Neutrophil (primary cell): ENCODE data around the gene NLRC3.

ENCODE experiments used
- H3K27ac ChIP-seq: fragments of 200-600 bp; sonication (generic); 2 replicates; pipeline ENCODE4 v1.5.1; 2016; ENCODE audit warnings: mild to moderate bottlenecking, moderate library complexity
- H3K27me3 ChIP-seq: fragments of 200-600 bp; sonication (generic); 2 replicates; pipeline ENCODE4 v1.6.0; 2016; ENCODE audit warnings: mild to moderate bottlenecking
- H3K36me3 ChIP-seq: fragments of 200-600 bp; sonication (generic); 2 replicates; pipeline ENCODE4 v1.5.1; 2017
- H3K4me1 ChIP-seq, 2 experiments: fragments of 200-600 bp in 1 of 2; sonication (generic) in 1 of 2; 1 replicate in 1 of 2; 2 replicates in 1 of 2; pipeline versions ENCODE4 v1.5.1 to v1.6.1; 2013 to 2016; ENCODE audit warnings: low read depth in 1 of 2, low read length in 1 of 2, mild to moderate bottlenecking in 1 of 2, moderate library complexity in 1 of 2; ENCODE audit not compliant: control insufficient read depth in 1 of 2, insufficient read depth in 1 of 2
- H3K4me3 ChIP-seq, 2 experiments: fragments of 200-600 bp in 1 of 2; sonication (generic) in 1 of 2; 1 replicate in 1 of 2; 2 replicates in 1 of 2; pipeline ENCODE4 v1.5.1; 2013 to 2016; ENCODE audit warnings: low read depth in 1 of 2, low read length in 1 of 2, mild to moderate bottlenecking in 1 of 2, moderate library complexity in 1 of 2
- H3K9me3 ChIP-seq: fragments of 200-600 bp; sonication (generic); 2 replicates; pipeline ENCODE4 v1.5.1; 2016
- TF ChIP-seq, protein P1 (sequence below): fragments of 200-600 bp; sonication (generic); IDR thresholded peaks from 2 replicates; pipeline ENCODE4 v1.5.1; 2016; ENCODE audit warnings: antibody characterized with exemption

NLRC3 gene

DNA sequence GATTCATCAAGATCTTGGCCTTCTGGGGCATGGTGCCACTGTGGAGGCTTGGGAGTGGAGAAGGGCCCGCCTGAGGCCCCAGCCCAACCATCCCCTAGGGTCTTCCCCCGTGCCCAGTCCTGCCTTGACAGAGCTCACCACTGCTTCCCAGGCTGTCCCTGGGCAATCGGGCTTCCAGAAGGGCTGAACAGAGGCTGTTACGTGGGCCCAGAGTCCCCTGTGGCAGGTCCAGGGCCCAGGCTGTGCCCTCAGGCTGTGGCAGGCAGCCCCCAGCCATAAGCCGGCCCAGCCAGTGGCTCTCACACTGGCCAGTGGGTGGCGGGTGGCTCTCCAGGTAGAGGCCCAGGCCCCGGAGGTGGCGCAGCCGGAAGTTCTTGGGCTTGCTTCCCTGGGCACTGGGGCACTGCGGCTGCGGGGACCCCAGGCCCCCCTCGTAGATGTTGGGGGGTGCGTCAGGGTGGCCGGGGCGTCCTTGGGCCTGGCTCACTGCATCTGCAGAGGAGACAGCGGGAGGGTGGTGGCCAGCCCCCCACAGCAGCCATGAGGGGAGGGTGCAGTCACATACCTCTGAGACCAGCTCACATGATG, 82.7 kb downstream of the NLRC3 start:
- H3K36me3 ChIP-seq: no peaks in the 10 kb centered on the region
- no peaks in the 10 kb centered on the region for H3K4me1 ChIP-seq
- H3K9me3 ChIP-seq: no peaks in the 10 kb centered on the region
- peaks cover 6% of the 10 kb centered on the region for H3K27me3 ChIP-seq
- no peak overlapping the region for H3K27ac ChIP-seq
- TF ChIP-seq, protein P1, sequence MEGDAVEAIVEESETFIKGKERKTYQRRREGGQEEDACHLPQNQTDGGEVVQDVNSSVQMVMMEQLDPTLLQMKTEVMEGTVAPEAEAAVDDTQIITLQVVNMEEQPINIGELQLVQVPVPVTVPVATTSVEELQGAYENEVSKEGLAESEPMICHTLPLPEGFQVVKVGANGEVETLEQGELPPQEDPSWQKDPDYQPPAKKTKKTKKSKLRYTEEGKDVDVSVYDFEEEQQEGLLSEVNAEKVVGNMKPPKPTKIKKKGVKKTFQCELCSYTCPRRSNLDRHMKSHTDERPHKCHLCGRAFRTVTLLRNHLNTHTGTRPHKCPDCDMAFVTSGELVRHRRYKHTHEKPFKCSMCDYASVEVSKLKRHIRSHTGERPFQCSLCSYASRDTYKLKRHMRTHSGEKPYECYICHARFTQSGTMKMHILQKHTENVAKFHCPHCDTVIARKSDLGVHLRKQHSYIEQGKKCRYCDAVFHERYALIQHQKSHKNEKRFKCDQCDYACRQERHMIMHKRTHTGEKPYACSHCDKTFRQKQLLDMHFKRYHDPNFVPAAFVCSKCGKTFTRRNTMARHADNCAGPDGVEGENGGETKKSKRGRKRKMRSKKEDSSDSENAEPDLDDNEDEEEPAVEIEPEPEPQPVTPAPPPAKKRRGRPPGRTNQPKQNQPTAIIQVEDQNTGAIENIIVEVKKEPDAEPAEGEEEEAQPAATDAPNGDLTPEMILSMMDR: no peak
- no peak overlapping the region for H3K4me3 ChIP-seq

DNA sequence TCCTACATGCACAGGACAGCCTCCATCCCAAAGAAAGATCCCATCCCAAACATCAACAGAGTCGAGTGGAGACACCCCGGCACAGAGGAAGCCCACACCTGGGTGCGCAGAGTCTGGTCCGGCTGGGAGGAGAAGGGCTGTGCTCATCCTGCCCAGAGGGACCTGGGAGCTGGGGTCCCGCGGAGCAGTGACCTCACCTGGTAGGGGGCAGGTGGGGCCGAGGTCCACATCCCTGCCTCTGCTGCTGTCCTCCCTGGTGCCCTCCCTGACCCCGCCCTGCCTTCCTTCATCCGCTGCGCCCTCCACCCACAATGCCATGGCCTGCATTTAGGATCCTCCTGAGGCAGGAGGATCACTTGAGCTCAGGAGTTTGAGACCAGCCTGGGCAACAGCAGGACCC, 84.8 kb downstream of the NLRC3 start:
- Histone ChIP-seq H3K27me3 (no peaks in the 10 kb centered on the region), H3K36me3 (peaks cover 9% of the 10 kb centered on the region), H3K27ac (no peak overlapping the region), H3K4me1 (no peaks in the 10 kb centered on the region), H3K9me3 (no peaks in the 10 kb centered on the region), H3K4me3 (no peak overlapping the region)
- TF ChIP-seq, protein P1: no peak

DNA sequence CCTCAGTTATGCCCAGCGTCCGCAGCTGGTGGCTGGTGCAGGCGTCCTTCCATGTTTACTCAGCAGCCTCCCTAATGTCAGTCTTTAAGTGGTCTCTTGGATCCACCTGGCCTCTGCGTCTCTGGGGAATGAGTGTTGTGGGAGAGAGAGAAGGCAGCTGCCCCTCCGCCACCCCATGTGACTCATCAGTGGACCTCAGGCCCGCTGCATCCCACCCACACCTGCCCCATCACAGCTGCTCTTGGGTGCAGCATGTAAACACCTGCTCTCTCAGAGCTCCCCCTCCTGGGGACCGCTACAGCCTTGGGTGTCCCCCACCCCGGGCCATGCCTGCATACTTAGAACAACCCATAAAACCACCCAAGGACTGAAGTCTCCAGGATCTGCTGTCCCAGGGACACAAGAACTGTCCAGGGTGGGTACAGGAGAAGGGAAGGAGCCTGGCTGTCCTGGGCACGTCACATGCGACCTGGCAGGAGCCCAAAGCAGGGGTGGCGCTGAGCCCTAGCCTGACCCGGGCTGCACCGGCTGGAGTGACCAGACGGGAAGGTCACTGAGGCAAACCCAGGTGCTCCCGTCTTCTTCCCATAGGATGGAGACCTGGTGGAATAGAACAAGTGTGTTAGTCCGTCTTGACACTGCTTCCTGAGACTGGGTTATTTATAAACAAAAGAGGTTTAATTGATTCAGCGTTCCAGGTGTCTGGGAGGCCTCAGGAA, 86.1 kb downstream of the NLRC3 start:
- Histone ChIP-seq H3K27ac (no peak overlapping the region), H3K9me3 (no peaks in the 10 kb centered on the region), H3K27me3 (no peaks in the 10 kb centered on the region), H3K4me3 (no peak overlapping the region), H3K4me1 (no peaks in the 10 kb centered on the region), H3K36me3 (peaks cover 21% of the 10 kb centered on the region)
- TF ChIP-seq, protein P1: no peak
